Ectodermal cell (in vitro differentiated cells): ENCODE data around the gene NBDY.
"Not testable (repeated sequence)": the region's sequence is repeated elsewhere in the genome, so short reads cannot be mapped to it uniquely, and the experiment has no call there.

Experiments
- H3K27ac ChIP-seq: 2 replicates; pipeline ENCODE4 v1.7.0; 2013; ENCODE audit warnings: mild to moderate bottlenecking, low read depth, low read length; ENCODE audit not compliant: insufficient read depth, poor library complexity, severe bottlenecking
- H3K27me3 ChIP-seq: 2 replicates; pipeline ENCODE4 v1.7.0; 2013; ENCODE audit warnings: mild to moderate bottlenecking, low read length; ENCODE audit not compliant: insufficient read depth, control insufficient read depth, poor library complexity, severe bottlenecking
- H3K36me3 ChIP-seq: one replicate; pipeline ENCODE4 v1.7.0; 2013; ENCODE audit warnings: low read length; ENCODE audit not compliant: control insufficient read depth, insufficient read depth
- H3K4me1 ChIP-seq: one replicate; pipeline ENCODE4 v1.7.0; 2013; ENCODE audit warnings: low read length; ENCODE audit not compliant: control insufficient read depth, insufficient read depth
- H3K4me3 ChIP-seq: 2 replicates; pipeline ENCODE4 v1.7.0; 2013; ENCODE audit warnings: low read depth, low read length, control low read depth; ENCODE audit not compliant: insufficient read depth
- H3K9me3 ChIP-seq: 2 replicates; pipeline ENCODE4 v1.7.0; 2013; ENCODE audit warnings: mild to moderate bottlenecking, low read length, moderate library complexity; ENCODE audit not compliant: control insufficient read depth
- WGBS, 2 experiments: methylation state at CpG; one replicate each; pipeline ENCODE4 v1.1.7; 2013; ENCODE audit warnings: missing lambda C conversion rate in 2 of 2; 5-methylcytosine and 5-hydroxymethylcytosine counted together

Gene NBDY

GRCh38 chrX:56746996-56747395 lies 18.0 kb downstream of the NBDY start:
- WGBS, 2 experiments: no CpG with 5 or more reads among the region's 1 CpG
- Histone ChIP-seq H3K27me3 (no peaks in the 10 kb centered on the region), H3K4me3 (no peak overlapping the region), H3K4me1 (no peaks in the 10 kb centered on the region), H3K27ac (no peak overlapping the region), H3K36me3 (no peaks in the 10 kb centered on the region), H3K9me3 (no peaks in the 10 kb centered on the region)

- H3K4me1 ChIP-seq: no peaks in the 10 kb centered on the region
- H3K4me3 ChIP-seq: no peak overlapping the region
- no peaks in the 10 kb centered on the region for H3K9me3 ChIP-seq
- H3K27ac ChIP-seq: no peak overlapping the region
- no peaks in the 10 kb centered on the region for H3K36me3 ChIP-seq
- H3K27me3 ChIP-seq: no peaks in the 10 kb centered on the region
Observed at GRCh38 chrX:56751071-56751470, 22.0 kb downstream of the NBDY start.

- Histone ChIP-seq H3K4me3 (no peak overlapping the region), H3K9me3 (no peaks in the 10 kb centered on the region), H3K4me1 (no peaks in the 10 kb centered on the region), H3K27me3 (no peaks in the 10 kb centered on the region), H3K27ac (no peak overlapping the region), H3K36me3 (no peaks in the 10 kb centered on the region)
- 97 to 100% methylated on average over 3 to 6 of the region's 7 CpGs for WGBS, 2 experiments
Observed at GRCh38 chrX:56757327-56757726, 28.3 kb downstream of the NBDY start.

- Histone ChIP-seq H3K4me3 (no peak overlapping the region), H3K36me3 (no peaks in the 10 kb centered on the region), H3K9me3 (no peaks in the 10 kb centered on the region), H3K4me1 (no peaks in the 10 kb centered on the region), H3K27ac (no peak overlapping the region), H3K27me3 (no peaks in the 10 kb centered on the region)
- 95 to 96% methylated on average over 4 of the region's 4 CpGs for WGBS, 2 experiments
Observed at GRCh38 chrX:56758456-56758855, 29.4 kb downstream of the NBDY start.

GRCh38 chrX:56759736-56760409 lies 30.8 kb downstream of the NBDY start:
- WGBS, 2 experiments: 92% methylated on average over 7 of the region's 7 CpGs
- H3K27me3 ChIP-seq: no peaks in the 10 kb centered on the region
- H3K4me1 ChIP-seq: peaks cover 2% of the 10 kb centered on the region
- H3K27ac ChIP-seq: no peak overlapping the region
- H3K36me3 ChIP-seq: no peaks in the 10 kb centered on the region
- H3K9me3 ChIP-seq: no peaks in the 10 kb centered on the region
- no peak overlapping the region for H3K4me3 ChIP-seq

- not testable (repeated sequence) for H3K27ac ChIP-seq, H3K9me3 ChIP-seq, H3K27me3 ChIP-seq, H3K4me1 ChIP-seq, H3K36me3 ChIP-seq, H3K4me3 ChIP-seq
- 94 to 97% methylated on average over 15 of the region's 15 CpGs for WGBS, 2 experiments
Observed at GRCh38 chrX:56760410-56761124, 31.5 kb downstream of the NBDY start.

- H3K4me1 ChIP-seq: peaks cover 6% of the 10 kb centered on the region
- H3K9me3 ChIP-seq: no peaks in the 10 kb centered on the region
- H3K27me3 ChIP-seq: no peaks in the 10 kb centered on the region
- no peak overlapping the region for H3K27ac ChIP-seq
- H3K4me3 ChIP-seq: no peak overlapping the region
- 95 to 100% methylated on average over 5 of the region's 5 CpGs for WGBS, 2 experiments
- no peaks in the 10 kb centered on the region for H3K36me3 ChIP-seq
Observed at GRCh38 chrX:56761167-56761566, 32.1 kb downstream of the NBDY start.

GRCh38 chrX:56762220-56762619 lies 33.2 kb downstream of the NBDY start:
- WGBS, 2 experiments: 84 to 92% methylated on average over 2 to 3 of the region's 3 CpGs
- Histone ChIP-seq H3K9me3 (no peaks in the 10 kb centered on the region), H3K36me3 (no peaks in the 10 kb centered on the region), H3K27ac (no peak overlapping the region), H3K27me3 (no peaks in the 10 kb centered on the region), H3K4me1 (peaks cover 6% of the 10 kb centered on the region), H3K4me3 (no peak overlapping the region)

- H3K27me3 ChIP-seq: no peaks in the 10 kb centered on the region
- H3K9me3 ChIP-seq: no peaks in the 10 kb centered on the region
- WGBS, 2 experiments: 93 to 96% methylated on average over 5 to 6 of the region's 6 CpGs
- peaks cover 6% of the 10 kb centered on the region for H3K4me1 ChIP-seq
- H3K4me3 ChIP-seq: no peak overlapping the region
- no peak overlapping the region for H3K27ac ChIP-seq
- no peaks in the 10 kb centered on the region for H3K36me3 ChIP-seq
Observed at GRCh38 chrX:56762707-56763555, 33.9 kb downstream of the NBDY start.

- Histone ChIP-seq H3K27ac (no peak overlapping the region), H3K27me3 (no peaks in the 10 kb centered on the region), H3K4me3 (no peak overlapping the region), H3K4me1 (peaks cover 6% of the 10 kb centered on the region), H3K36me3 (no peaks in the 10 kb centered on the region), H3K9me3 (no peaks in the 10 kb centered on the region)
- WGBS, 2 experiments: 79 to 85% methylated on average over 11 of the region's 11 CpGs
Observed at GRCh38 chrX:56763556-56764152, 34.6 kb downstream of the NBDY start.
